Epithelial cell of prostate (primary cell): ENCODE results near the gene ADAD2.

Source experiments
- DNase-seq: peaks from one replicate; pipeline ENCODE4 v3.0.0-alpha.2; 2011; ENCODE audit warnings: low read depth, low spot score
- H3K27ac ChIP-seq: fragments of 450-650 bp; 2 replicates; pipeline ENCODE4 v1.5.1; 2017; ENCODE audit warnings: mild to moderate bottlenecking

ADAD2 gene

GRCh38 chr16:84218176-84218823 is 27.3 kb downstream of the ADAD2 start:
- no peak overlapping the region for H3K27ac ChIP-seq
- DNase-seq = no peak

GRCh38 chr16:84218956-84219355 is 28.0 kb downstream of the ADAD2 start:
- no peak overlapping the region for H3K27ac ChIP-seq

GRCh38 chr16:84220851-84221250 is 29.9 kb downstream of the ADAD2 start:
- no peak overlapping the region for H3K27ac ChIP-seq
- no peak for DNase-seq

More at GRCh38 chr16:84218956-84219355, 28.0 kb downstream of the ADAD2 start:
- DNase-seq = no peak

- DNase-seq = no peak
These were observed 32.5 kb downstream of the ADAD2 start for GRCh38 chr16:84223456-84223855.

DNA sequence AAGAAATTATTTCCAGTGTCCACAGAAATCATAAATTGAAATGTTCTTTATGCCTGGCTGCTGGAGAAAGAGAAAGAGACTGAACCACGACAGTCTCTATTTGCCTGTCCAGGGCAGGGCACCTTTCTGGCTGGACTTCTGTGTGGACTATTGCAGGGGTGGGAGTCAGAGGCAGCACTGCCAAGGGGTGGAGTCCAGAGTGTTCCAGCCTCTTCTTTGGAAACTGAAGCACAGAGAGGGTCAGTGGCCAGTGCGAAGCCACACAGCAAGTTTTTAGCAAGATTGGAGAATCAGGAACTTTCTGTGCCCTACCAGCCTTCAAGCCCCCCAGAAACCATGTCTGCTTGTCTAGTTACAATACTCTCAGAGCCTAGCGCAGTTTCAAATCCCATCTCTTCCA is 33.6 kb downstream of the ADAD2 start:
- H3K27ac ChIP-seq = no peak overlapping the region
- no peak for DNase-seq

More at GRCh38 chr16:84223456-84223855, 32.5 kb downstream of the ADAD2 start:
- H3K27ac ChIP-seq = no peak overlapping the region

DNA sequence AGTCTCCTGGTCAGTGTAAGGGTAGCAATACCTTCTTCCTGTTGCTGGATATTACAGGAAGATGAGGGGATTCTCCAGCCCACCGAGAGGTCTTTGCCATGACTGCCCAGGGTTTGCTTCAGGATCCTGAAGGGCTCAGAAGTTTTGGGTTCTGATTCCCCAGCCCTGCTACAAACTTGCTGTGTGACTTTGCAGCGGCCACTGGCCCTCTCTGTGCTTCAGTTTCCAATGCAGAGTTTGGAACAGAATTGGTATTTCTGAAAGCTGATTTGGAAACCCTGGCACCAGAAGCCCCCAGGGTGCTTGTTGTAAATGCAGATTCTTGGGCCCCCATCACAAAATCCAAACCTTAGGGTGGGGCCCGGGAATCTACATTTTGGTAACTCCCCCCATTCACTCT is 34.2 kb downstream of the ADAD2 start:
- no peak for DNase-seq

DNA sequence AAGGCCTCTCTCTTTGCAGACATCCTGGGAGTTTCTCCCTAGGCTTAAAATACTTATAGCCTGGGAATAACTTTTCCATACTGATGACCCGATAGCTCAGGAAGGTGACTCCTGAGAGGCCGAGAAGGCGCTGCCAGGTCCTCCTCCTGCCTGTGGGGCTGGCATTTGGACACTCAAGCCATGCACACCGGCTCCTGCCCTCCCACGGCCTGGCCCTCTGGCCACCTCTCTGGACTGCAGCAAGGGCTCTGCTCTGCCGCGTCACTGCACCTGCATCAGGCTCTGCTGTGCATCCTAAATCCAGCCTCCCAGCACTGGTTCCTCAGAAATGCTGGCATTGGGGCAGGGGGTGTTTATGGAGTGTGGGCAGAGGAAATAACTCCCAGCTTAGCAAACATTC is 34.6 kb downstream of the ADAD2 start:
- no peak overlapping the region for H3K27ac ChIP-seq
- DNase-seq = no peak

More for the DNA sequence above, 34.2 kb downstream of the ADAD2 start:
- H3K27ac ChIP-seq = no peak overlapping the region

GRCh38 chr16:84226026-84226425 is 35.1 kb downstream of the ADAD2 start:
- no peak overlapping the region for H3K27ac ChIP-seq
- DNase-seq = peak; percentile 16

- no peak overlapping the region for H3K27ac ChIP-seq
- DNase-seq = no peak
These were observed 36.6 kb downstream of the ADAD2 start for GRCh38 chr16:84227548-84227947.

GRCh38 chr16:84228256-84228838 is 37.4 kb downstream of the ADAD2 start:
- DNase-seq = no peak
- no peak overlapping the region for H3K27ac ChIP-seq

DNA sequence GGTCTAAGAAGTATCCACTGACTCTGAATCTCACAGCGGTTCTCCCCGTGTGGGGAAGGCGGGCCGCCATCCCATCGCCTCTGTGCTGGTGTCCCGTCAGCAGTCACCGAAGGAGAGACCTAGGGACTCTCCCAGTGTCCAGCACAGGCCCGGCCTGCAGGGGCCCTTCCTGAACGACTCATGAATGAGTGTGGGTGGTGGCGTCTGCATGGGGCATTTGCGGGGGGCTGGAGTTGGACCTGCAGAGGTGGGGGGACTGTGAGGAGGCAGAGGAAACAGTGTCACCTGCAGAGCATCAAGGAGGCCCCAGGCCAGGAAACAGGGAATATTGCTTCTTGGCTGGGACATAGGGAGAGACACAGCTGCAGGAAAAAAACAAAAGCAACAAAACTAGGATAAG is 38.5 kb downstream of the ADAD2 start:
- H3K27ac ChIP-seq = no peak overlapping the region
- DNase-seq = no peak

GRCh38 chr16:84232060-84232459 is 41.1 kb downstream of the ADAD2 start:
- no peak for DNase-seq
- no peak overlapping the region for H3K27ac ChIP-seq

- DNase-seq = no peak
- no peak overlapping the region for H3K27ac ChIP-seq
These were observed 42.0 kb downstream of the ADAD2 start for GRCh38 chr16:84232969-84233368.

- DNase-seq = no peak
- no peak overlapping the region for H3K27ac ChIP-seq
These were observed 42.8 kb downstream of the ADAD2 start for GRCh38 chr16:84233748-84234147.

GRCh38 chr16:84234321-84235241 is 43.6 kb downstream of the ADAD2 start:
- no peak overlapping the region for H3K27ac ChIP-seq
- no peak for DNase-seq

GRCh38 chr16:84236671-84237070 is 45.7 kb downstream of the ADAD2 start:
- DNase-seq = no peak

GRCh38 chr16:84237994-84238750 is 47.2 kb downstream of the ADAD2 start:
- no peak overlapping the region for H3K27ac ChIP-seq
- DNase-seq = no peak

More at GRCh38 chr16:84236671-84237070, 45.7 kb downstream of the ADAD2 start:
- no peak overlapping the region for H3K27ac ChIP-seq

DNA sequence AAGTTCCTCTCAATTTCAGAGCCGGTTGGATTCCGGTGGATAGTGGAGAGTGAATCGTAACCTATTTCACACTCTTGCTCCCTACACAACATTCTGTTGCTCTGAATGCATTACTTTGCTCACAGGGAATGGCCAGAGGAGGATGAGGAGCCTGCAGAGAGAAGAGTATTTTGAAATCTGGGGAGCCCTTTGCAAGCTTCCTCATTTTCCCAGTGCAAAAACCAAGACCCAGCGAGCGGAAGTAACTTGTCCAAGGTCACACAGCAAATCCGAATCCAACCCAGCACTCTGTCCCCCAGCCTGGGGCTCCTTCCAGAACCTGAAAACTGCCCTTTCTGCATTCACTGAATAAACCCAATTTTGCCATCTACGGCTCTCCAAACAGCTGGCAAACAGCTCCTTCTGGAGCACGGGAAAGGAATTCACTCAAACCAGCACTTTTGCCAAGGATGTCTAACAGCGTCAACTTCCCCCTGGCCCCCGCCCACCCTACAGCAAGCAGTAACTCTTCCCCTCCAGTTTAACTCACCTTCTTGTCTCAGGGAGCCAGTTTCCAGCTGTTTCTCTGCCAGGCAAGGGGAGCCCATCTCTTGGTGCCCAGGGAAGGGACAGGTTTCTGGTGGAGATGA is 48.3 kb downstream of the ADAD2 start:
- no peak for DNase-seq
- no peak overlapping the region for H3K27ac ChIP-seq

DNA sequence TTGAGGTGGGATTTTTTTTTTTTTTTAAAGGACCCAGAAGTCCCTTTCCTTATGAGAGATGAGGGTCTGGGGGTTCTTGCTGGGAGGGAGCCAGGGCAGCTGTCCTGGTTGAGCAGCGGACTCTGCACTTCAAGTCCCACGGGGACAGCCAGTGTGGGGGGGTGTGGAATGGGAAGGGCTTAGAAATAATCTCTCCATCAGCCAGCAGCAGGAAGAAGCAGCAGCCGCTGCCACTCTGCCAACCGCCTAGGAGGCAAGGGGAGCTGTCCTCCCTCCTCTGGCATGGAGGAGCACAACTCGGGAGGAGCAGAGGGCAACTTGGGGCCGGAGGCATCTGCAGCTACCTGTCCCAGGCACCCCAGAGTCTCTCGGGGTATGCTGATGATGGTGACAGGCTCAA is 49.0 kb downstream of the ADAD2 start, which contains the start of gene KCNG4:
TSS of gene KCNG4 (minus strand) at position 104 of the 400 bp plus-strand sequence. CDS start 2,527 bp downstream, outside the sequence.
- DNase-seq = no peak

DNA sequence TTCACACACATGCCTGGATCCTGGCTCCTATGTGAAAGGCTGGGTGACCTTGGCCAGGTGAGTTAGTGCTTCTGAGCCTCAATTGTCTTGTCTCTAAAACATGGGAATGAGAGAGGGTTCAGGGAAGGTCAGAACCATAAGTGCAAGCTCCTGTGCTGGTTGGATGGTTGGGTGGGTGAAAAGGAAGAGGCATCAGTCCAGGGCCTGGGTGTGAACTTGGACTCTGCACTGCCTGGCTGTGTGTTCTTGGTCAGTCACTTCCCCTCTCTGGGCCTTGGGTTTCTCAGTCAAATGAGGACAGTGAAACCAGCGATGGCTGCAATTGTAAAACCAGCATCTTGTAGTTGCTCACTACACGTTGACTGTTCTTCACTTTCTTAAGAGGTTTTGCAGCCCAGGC is 49.5 kb downstream of the ADAD2 start:
- DNase-seq = no peak
- H3K27ac ChIP-seq = no peak overlapping the region

More for the DNA sequence above, 49.0 kb downstream of the ADAD2 start, which contains the start of gene KCNG4:
- H3K27ac ChIP-seq = no peak within 1 kb of the TSS
